HFFc6 (cell line): ENCODE measurements around the gene MYH6. TPM values are rescaled to one million over a fixed set of nuclear protein-coding genes. Genes with fewer than 3 reads are reported as not detected.

Experiments used
- DNase-seq: peaks from one replicate; pipeline ENCODE4 v3.0.0-alpha.2; 2018
- H3K27ac Mint-ChIP-seq: 2 replicates; pipeline ENCODE4 v1.8.0; 2020; ENCODE audit warnings: mild to moderate bottlenecking, mixed read lengths
- H3K27me3 Mint-ChIP-seq: 2 replicates; pipeline ENCODE4 v1.8.0; 2021; ENCODE audit warnings: mild to moderate bottlenecking, moderate library complexity, mixed read lengths; ENCODE audit not compliant: insufficient read depth
- H3K36me3 Mint-ChIP-seq: 2 replicates; pipeline ENCODE4 v1.8.0; 2021; ENCODE audit warnings: low read depth, mixed read lengths
- H3K4me1 Mint-ChIP-seq: 2 replicates; pipeline ENCODE4 v1.8.0; 2020; ENCODE audit warnings: low read depth, mixed read lengths
- H3K4me3 Mint-ChIP-seq: 2 replicates; pipeline ENCODE4 v1.8.0; 2020; ENCODE audit warnings: mild to moderate bottlenecking, moderate library complexity, mixed read lengths
- H3K9me3 Mint-ChIP-seq: 2 replicates; pipeline ENCODE4 v1.8.0; 2020; ENCODE audit warnings: mild to moderate bottlenecking, mixed read lengths
- total RNA-seq, 6 experiments: library from RNA; stranded (reverse); fragmentation: NEBNext Ultra II Directional; extraction: Animal tissue kit (Norgen Biotek cat#: 25700); gene quantifications; 2 replicates in 1 of 6; 3 replicates in 5 of 6; pipeline ENCODE4 v1.2.3, GENCODE V29; 2021
- TF ChIP-seq, protein P1 (sequence below): fragments of 200-600 bp; sonication (generic); IDR thresholded peaks from 2 replicates; pipeline ENCODE4 v1.5.0; 2021; ENCODE audit warnings: antibody characterized with exemption, mild to moderate bottlenecking

The MYH6 gene
- total RNA-seq, 6 experiments from 2014 or later, result not detected

- no peaks in the 10 kb centered on the region for H3K9me3 Mint-ChIP-seq
- peaks cover 36% of the 10 kb centered on the region for H3K27me3 Mint-ChIP-seq
- no peak overlapping the region for H3K27ac Mint-ChIP-seq
Observed at GRCh38 chr14:23381871-23382270, 26.2 kb downstream of the MYH6 start.

DNA sequence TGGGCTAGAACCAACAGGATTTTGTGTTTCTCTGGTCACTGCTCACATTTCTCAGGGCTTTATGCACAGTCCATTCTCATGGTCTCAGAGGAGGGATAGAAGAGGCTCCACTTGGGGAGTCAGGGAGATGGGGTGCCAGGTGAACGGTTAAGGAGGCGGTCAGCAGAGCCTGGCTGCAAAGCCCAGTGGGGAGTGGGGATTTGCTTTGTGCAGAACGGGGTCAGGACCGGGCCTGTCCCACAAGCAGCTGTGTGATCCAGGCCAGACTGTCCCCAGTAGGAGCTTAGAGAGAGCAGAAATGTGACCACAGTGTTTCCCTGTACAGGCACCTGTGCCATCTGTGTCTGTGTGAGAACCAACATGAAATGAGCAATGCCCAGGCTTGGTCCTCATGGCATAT is 27.1 kb downstream of the MYH6 start:
- no peak for DNase-seq
- Mint-ChIP-seq H3K27ac (no peak overlapping the region), H3K4me3 (no peak overlapping the region), H3K36me3 (no peaks in the 10 kb centered on the region), H3K4me1 (no peaks in the 10 kb centered on the region), H3K9me3 (no peaks in the 10 kb centered on the region), H3K27me3 (peaks cover 31% of the 10 kb centered on the region)
- TF ChIP-seq, protein P1, sequence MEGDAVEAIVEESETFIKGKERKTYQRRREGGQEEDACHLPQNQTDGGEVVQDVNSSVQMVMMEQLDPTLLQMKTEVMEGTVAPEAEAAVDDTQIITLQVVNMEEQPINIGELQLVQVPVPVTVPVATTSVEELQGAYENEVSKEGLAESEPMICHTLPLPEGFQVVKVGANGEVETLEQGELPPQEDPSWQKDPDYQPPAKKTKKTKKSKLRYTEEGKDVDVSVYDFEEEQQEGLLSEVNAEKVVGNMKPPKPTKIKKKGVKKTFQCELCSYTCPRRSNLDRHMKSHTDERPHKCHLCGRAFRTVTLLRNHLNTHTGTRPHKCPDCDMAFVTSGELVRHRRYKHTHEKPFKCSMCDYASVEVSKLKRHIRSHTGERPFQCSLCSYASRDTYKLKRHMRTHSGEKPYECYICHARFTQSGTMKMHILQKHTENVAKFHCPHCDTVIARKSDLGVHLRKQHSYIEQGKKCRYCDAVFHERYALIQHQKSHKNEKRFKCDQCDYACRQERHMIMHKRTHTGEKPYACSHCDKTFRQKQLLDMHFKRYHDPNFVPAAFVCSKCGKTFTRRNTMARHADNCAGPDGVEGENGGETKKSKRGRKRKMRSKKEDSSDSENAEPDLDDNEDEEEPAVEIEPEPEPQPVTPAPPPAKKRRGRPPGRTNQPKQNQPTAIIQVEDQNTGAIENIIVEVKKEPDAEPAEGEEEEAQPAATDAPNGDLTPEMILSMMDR, result no peak

More at GRCh38 chr14:23381871-23382270, 26.2 kb downstream of the MYH6 start:
- H3K36me3 Mint-ChIP-seq, result no peaks in the 10 kb centered on the region
- DNase-seq, result no peak
- no peaks in the 10 kb centered on the region for H3K4me1 Mint-ChIP-seq
- no peak overlapping the region for H3K4me3 Mint-ChIP-seq
- TF ChIP-seq, protein P1, result no peak

- TF ChIP-seq, protein P1, result peak; percentile 30
- H3K9me3 Mint-ChIP-seq, result no peaks in the 10 kb centered on the region
Observed at GRCh38 chr14:23380197-23380914, 27.7 kb downstream of the MYH6 start.

DNA sequence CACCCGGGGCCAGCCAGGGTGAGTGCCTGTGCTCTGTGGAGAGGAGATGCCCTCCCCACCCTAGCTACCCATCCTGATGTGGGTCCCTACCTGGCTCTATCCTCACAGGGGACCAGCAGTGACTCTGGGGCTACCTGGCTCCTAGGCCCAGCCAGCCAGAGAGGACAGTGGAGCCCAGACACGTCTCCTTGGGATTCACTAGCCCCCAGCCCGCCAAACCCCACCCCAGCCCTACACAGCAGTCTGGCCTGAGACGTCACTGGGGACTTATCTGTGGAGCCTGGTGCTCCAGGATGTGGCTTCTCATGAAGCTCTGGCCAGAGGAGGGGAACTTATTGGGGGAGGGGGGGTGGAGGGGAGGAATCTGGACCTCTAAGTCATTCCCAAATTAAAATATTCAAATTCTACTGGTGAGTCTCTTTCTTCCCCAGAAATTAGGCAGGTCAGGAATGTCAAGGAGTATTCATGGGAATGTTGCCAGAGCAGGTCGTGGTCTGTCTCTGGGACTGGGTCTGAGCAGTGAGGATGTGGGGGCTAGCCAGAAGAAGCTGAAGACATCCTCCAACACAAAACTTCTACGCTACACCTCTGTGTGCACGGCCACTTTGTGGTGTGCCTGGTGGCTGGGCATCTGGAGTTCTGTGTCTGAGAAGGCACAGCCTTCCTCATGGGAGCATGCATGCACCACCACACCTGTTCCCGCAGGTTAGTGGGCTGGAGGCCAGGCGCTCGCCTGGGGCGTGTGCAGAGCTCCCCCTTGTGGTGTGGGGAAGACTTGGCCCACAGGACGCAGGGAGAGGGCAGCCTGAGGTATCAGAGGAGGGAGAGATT is 28.5 kb downstream of the MYH6 start:
- no peaks in the 10 kb centered on the region for H3K36me3 Mint-ChIP-seq
- DNase-seq, result no peak
- no peak overlapping the region for H3K27ac Mint-ChIP-seq
- H3K4me3 Mint-ChIP-seq, result no peak overlapping the region
- no peaks in the 10 kb centered on the region for H3K9me3 Mint-ChIP-seq
- TF ChIP-seq, protein P1, result peak; percentile 94
- H3K27me3 Mint-ChIP-seq, result peaks cover 35% of the 10 kb centered on the region
- H3K4me1 Mint-ChIP-seq, result no peaks in the 10 kb centered on the region

More at GRCh38 chr14:23380197-23380914, 27.7 kb downstream of the MYH6 start:
- H3K27ac Mint-ChIP-seq, result no peak overlapping the region
- H3K4me3 Mint-ChIP-seq, result no peak overlapping the region
- H3K36me3 Mint-ChIP-seq, result no peaks in the 10 kb centered on the region
- H3K27me3 Mint-ChIP-seq, result peaks cover 31% of the 10 kb centered on the region
- H3K4me1 Mint-ChIP-seq, result no peaks in the 10 kb centered on the region
- no peak for DNase-seq

DNA sequence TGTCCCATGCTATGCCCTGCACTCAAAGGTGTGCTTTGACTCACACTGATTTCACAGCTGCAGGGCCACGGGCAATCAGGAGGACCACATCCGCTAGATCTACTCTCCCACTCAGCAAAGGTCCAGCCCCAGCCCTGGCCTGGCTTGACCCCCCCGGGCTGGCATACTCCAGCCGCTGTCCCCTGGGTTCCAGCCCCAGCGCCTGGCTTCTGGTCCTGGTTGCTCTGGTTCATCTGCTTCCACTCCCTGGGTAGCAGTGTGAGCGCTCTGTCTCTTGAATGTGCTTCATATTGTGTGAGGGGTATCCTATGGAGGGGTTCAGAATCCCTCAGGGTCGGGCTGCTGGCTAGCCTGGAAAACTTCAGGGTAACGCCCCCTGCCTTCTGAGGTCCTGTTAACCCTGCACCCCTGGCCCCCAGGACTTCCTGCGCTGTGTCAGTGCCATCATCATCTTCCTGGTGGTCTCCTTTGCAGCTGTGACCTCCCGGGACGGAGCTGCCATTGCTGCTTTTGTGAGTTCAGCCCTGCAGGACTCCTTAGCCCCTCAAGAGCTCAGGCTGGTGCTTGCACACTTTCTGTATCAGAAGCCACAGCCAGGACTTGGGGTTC is 29.4 kb downstream of the MYH6 start:
- H3K9me3 Mint-ChIP-seq, result no peaks in the 10 kb centered on the region
- no peak overlapping the region for H3K27ac Mint-ChIP-seq
- H3K4me1 Mint-ChIP-seq, result no peaks in the 10 kb centered on the region
- H3K4me3 Mint-ChIP-seq, result no peak overlapping the region
- TF ChIP-seq, protein P1, result no peak
- no peaks in the 10 kb centered on the region for H3K36me3 Mint-ChIP-seq
- peaks cover 39% of the 10 kb centered on the region for H3K27me3 Mint-ChIP-seq
- no peak for DNase-seq
